ENCODE data around the gene TMEM269.
A peak's percentile ranks its signal among the peaks of the same experiment; 100 is the strongest.

Gene TMEM269

DNA sequence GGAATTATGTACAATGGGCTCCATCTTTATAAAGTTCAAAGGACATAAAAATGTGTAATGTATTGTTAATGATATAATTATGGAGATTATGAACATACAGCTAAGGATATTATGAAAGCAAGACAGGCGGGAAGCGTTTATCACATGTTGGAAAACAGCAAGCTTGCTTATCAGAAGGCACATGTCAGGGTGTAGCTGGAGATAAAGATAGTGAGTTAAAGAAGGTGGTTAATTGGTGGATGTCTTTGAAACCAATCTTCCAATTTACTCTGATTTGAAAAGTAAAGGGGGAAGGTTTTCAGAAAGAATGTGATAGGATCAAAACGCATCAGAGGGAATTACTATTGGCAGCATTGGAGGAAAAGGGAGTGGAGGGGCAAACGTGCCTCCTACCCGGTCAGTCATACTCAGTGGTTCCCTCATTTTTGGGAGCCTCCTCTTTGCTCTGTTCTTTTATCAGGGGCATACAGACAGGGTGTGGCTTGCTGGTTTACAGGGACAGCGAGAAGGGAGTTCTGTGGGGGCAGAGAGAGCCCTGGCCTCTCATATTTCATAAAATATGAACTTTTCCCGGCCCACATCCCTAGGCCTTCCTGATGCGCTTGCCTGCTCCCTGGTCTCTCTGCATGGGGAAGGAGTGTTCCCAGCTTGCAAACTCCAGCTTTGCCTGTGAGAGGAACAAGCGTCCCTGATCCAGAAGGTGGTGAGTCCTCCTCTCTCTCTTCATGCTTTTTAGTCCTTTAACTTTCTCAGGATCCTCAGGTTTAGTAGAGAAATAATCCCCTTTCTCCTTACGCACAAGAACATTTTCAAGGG, 40.5 kb downstream of the TMEM269 start:
- no peak for DNase-seq

DNA sequence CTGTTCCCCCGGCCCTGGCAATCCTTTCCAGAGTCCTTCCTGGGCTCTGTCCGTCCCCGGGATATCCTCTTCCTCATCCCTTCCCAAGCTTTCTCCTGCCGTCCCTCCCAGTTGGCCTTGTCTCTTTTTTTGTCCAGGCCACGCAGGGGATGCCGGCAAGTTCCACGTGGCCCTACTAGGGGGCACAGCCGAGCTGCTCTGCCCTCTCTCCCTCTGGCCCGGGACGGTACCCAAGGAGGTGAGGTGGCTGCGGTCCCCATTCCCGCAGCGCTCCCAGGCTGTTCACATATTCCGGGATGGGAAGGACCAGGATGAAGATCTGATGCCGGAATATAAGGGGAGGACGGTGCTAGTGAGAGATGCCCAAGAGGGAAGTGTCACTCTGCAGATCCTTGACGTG, 45.8 kb downstream of the TMEM269 start:
- no peak for DNase-seq

DNA sequence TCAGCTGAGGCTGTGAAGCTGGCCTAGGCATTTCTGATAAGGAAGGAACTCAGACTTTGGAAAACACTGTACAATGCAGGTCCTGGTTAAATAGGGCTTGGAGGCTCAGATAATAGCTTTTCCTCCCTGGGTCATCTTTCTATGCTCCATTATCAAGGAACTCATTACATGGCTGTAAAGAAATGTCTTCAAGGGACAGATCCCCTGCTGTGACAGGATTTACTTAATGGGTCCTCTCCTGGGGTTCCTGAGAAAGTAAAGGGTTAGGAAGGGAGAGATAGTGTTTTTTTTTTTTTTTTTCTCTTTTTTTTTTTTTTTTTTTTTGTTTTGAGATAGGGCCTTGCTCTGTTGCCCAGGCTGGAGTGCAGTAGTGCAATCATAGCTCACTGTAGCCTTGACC, 46.5 kb downstream of the TMEM269 start:
- no peak for DNase-seq

DNA sequence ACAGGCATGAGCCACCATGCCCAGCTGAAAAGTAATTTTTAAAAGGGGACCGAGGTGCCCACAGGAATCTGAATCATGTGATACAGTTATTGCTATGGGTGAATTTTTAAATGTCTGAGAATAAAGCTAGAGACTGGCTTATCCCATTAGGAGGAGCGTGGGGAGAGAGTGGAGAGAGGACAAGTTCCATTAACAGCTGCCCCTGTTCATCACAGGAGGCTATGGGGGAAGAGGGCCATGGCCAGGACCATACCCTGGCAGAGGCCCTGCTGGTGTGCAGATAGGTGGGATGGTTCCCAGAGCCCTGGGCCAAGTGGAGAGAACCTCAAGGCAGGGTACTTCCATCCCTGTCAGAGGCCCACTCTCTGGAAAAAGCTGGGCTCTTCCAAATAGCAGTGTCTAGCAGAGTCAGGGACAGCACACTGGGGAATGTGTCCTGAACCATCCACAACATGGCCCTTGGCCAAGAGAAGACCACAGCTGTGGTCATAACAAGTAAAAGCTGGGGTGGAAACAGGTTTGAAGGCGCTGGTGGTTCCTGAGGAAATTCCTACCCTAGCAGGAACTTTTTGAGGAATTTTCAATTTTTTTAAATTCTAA, 48.0 kb downstream of the TMEM269 start:
- no peak for DNase-seq

DNA sequence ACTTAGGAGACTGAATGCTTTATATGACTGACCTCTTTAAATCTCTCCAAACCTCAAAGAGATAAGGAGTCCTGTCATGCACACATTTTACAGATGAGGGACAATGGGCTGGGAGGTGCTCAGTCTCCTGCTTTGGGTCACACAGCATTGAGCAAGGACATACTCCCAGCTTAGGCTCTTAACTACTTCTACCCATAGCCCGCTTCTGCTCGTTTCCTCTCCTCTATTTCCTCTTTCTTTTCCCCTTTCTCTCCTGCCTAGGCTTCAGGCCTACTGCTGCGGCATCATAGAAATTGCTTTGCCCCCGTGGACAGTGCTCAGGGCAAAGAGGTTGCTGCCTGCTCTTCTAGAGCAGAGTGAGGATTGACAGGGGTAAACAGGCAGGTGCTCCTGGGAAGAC, 49.2 kb downstream of the TMEM269 start:
- no peak for DNase-seq

DNA sequence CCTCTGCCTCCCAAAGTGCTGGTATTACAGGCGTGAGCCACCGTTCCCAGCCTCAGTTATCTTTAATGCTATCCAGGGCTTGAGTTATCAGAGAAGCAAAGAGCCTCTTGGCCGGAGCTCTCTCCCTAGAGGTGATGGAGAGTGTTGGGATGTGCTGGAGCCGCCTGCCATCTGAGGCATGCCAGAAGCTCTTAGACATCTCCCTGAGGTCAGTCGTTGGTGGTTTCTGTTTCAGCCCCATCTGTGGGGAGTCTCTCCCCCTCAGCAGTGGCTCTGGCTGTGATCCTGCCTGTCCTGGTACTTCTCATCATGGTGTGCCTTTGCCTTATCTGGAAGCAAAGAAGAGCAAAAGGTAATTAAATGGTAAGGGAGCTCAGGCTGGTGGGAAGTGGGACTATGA, 50.0 kb downstream of the TMEM269 start:
- no peak for DNase-seq

DNA sequence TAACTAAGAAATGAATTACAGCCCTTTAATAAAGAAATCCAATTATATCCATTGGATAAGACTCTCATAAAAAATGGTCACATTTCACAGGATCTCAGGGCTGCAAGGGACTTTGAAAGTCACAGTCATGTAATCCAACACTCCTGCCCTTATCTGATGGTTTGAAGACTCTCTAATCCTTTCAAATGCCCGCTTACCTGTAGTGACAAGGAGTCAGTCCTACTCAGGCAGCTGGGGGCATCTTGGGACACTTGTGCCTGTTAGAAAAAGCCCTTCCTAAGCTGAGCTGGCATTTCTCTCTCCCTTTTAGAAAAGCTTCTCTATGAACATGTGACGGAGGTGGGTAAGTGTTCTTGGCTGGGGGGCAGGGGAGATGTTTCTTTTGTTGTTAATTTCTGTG, 50.6 kb downstream of the TMEM269 start:
- no peak for DNase-seq

DNA sequence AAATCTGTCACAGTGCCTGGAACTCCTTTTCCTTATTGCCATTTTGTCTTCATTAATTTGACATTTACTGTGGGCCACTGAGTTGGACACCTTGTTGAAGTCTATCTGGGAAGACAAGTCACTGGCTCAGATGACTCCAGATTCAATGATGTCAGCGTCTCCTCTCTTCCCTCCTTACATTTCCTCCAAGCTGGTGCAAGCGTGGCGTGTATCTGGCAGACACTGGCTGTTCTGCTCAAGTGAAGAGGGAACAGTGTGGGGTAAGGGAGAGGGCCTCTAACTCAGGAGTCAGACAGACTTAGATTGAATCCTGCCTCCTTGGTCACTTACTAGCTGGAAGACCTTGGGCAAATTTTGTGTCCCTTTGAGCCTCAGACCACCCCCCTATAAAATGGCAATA, 52.9 kb downstream of the TMEM269 start:
- DNase-seq = no peak

DNA sequence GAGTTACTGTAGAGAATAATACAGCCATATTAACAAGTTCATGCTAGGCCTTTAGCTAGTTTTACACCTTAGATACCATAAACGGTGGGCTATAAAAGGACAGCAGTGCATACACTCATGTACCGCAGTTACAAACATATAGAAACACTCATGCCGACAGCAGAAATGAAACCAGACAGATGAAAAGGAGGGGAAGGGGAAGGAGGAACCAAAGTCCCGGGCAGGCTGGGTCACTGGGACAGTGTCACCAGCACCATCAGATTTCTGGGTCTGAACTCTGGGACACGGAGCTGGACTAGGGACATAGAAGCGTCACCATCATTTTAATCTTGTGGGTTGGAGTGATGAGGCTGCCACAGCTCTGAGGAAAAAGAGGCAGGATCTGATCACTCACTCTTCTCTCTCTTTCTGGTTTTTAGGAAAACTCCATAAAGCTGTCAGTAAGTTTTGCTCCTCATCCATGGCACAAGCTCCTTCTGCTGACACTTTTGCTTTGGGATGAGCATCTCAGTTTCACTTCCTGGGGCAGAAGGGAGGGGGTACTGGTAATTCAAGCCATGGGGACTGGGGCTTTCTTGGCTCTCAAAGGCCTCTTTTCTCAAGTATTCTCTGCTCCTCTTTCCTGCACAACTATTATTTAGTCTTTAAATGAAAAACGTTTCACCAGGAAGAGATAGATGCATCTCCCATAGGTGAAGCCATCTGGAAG, 53.8 kb downstream of the TMEM269 start:
- no peak for DNase-seq

DNA sequence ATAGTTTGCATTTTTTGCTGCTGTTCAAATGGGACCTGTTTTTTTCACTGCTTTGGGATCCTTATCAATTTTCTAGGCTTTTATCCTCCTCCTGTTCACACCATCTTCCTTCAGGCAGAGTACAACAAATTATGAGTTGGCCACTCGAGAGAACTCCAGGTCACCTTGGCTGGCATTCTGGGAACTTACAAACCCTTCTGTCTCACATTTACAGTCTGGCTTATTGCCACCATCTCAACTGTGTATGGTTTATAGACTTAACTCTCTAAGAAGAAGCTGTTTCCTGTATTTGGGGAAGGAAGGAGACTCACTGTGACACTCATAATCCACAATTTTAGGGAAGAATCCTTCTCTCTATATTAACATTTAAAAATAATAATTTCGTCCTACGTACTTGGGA, 56.2 kb downstream of the TMEM269 start:
- DNase-seq = no peak

DNA sequence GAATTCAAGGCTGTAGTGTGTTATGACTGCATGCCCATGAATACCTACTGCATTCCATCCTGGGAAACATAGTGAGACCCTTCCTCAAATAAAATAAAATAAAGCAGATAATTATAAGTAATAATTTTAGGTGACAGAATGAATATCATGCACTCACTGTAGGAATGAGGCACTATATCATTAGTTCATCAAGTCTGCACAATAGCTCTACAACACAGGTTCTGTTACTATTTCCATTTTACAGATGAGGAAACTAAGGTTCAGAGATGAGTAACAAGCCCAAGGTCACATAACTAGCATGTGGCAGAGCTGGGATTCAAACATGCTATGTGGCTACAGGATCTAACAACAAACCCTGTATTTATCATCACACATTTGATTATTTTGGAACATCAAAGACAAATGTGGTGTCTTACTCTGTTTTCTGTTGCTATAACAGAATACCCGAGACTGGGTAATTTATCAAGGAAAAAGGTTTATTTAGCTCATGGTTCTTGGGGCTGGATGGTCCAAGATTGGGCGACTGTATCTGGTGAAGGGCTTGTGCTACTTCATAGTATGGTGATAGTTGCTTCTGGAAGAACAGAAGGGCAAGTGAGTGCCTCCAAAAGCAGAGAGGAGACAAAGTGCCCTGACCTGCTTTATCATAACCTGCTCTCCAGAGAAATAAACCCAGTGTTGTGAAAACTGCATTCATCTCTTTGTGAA, 56.8 kb downstream of the TMEM269 start:
- DNase-seq = no peak

DNA sequence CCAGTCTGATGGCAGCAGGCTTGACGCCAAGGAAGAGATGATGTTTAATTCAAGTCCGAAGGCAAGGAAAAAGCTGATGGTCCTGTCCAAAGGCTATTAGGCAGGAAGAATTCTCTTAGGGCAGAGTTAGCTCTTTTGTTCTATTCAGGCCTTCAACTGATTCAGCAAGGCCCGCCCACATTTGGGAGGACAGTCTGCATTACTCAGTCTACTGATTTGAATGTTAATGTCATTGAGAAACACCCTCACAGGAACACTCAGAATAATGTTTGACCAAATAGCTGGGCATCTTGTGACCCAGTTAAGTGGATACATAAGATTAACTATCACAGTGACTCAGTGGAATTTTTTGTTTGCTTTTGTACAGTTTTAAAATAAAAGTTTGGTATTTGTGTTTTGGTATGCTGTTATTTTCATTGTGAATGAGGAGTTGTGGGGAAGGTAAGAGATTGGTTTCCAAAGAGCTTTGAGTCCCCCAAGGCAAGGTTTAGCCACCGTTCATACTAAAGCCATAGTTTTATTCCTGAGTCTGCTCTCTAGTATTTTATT, 59.9 kb downstream of the TMEM269 start:
- DNase-seq = no peak

DNA sequence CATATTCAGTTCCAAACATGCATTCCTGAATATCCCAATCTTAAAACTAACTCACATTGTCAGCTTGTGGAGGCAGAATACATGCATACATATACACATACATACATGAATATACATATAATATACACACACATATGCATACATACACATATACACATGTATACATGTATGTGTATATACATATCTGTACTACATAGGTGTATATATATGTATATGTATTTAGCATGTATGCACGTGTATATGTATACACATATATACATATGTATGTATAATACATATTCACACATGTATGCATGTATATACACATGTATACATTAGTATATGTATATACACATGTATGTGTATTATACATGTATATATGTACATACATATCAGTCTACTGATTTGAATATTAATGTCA, 60.4 kb downstream of the TMEM269 start:
- DNase-seq = no peak

DNA sequence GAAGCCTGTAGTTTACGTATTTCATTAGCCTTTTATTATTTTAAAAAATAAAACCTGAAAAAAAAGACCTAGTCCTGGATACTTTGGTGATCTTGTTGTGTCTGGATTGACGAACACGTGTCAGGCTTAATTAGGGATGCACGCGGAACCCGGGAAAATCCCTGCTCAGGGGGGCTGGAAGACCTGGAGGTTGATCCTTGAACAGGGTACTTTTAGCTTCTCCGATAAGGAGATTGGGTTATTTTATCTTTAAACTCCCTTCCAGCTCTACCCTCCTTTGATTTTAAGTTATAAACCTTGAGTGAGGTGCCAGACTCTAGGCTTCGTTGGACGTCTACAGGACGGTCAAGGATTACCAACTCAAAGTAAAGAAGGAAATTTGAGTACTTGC, 61.1 kb downstream of the TMEM269 start:
- DNase-seq = no peak

DNA sequence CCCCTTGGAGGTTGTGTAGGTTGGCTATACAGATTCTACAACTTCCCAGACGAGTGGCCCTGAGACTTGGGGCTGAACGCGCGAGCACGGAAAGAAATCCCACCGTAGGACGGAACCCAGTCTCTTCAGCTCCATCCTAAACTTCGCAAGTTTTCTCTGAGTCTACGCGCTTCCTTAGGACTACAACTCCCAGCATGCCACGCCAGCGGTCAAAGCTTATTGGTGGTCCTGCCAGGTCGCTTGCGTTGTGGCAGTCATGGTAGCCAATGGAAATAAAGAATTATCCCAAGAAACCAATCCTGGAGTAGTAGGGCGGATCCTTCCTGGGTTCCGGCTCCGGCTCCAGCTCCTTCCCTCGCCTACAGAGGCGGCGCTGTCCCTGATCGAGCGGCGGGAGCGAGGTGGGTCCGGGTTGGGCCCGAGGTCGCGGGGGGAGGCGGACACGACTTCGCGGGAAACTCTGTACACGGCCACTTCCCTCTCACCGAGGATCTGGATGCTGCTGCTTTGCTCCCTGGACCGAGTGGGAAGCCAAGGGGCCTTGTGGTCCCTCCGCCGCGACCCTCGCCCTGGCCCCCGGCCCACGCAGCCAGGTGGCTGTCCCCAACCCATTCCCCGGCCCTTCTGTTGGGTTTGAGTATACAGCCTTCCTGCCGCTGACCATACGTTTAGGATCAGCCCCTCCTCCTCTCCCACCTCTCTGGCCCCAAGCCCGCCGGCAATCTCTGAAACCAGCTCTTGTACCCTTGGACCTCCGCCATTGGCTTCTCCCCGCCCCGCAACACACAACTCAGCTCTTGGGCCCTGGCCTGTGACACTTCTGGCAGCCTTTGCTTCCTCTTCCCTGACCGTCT, 61.7 kb downstream of the TMEM269 start, which contains the start of gene ZNF691:
ZNF691 (plus strand) TSS at position 357 of the 854 bp plus-strand sequence. CDS start 3,046 bp downstream, outside the sequence.
- DNase-seq = peak; percentile 94

DNA sequence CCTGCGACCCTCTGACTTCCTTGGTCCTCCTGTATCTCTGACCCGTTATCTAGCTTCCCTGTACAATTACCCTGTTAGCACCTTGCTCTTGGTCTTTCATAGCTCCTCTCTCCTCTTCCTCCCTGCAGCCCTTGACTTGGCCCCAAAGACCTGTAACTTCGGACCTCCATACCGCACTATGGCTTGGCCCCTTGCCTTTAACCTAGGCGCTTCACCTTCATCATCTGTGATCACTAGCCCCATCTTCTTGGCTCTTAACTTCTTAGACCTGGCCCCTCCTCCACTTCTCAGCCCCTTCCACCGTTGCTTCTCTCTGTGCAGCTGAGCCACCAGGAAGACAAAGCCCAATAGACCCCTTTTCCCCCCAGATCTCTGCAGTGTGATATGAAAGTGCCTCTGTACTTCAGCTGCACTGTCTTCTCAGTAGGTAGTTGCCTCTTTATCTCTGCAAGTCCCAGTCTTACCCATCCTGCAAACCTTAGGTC, 62.4 kb downstream of the TMEM269 start:
- no peak for DNase-seq

DNA sequence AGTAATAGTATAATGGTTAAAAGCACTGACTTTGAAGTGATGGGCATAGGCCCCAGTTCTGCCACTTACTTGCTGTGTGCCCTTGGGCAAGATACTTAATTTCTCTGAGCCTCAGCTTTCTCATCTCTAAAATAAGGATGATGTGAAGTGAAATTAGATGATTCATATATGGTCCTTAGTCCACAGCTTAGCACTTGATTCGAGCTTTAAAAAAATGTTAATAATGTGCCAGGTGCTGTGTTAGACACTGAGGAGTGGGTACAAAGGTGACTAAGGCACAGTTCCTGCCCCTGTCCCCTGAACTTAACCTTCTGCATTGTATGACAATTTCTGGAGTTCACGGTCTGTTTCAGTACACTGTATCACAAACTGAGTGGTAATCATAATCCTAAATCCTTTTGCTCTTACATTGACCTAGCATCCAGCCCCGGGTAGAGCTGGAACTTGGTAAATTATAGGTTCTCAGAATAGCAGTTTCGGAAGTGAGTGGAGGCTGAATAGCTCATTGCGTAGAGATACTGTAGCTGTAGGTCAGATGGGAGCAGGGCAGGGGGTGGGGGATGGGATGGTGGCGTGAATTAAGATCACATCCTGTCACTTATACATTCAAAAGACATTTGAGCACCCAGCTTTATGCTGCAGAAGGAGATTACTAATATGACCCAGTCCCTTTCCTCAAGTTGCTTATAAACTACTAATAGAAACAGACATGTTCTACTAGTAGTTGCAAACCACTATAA, 63.1 kb downstream of the TMEM269 start:
- no peak for DNase-seq

DNA sequence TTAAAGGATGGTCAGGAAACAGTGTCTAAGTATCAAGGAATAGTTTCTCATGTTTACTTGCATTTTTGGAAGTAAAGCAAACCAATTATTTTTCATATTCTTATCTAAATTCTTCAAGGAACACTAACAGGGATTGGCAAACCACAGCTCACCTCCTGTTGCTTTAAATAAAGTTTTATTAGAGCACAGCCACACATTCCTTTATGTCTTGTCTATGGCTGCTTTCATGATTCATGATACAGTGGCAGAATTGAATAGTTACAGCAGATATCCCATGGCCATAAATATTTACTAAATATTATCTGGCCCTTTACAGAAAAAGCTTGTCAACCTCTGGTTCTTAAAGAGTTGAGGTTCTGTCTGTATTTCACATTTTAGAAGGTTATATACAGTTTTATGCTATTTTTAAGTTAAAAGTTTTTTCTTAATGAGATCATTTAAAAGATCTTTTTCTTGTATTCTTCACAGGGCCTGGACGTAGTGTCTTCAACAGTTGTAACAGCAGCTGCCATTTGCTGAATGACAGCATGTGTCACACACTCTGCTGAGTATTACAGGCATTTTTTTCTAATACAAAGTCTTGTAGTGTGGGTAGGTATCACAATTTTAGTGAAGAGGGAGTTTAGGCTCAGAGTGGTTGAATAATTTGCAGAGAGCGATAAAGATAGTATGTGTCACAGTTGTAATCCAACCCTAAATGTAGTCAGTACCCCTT, 64.2 kb downstream of the TMEM269 start:
- DNase-seq = no peak

DNA sequence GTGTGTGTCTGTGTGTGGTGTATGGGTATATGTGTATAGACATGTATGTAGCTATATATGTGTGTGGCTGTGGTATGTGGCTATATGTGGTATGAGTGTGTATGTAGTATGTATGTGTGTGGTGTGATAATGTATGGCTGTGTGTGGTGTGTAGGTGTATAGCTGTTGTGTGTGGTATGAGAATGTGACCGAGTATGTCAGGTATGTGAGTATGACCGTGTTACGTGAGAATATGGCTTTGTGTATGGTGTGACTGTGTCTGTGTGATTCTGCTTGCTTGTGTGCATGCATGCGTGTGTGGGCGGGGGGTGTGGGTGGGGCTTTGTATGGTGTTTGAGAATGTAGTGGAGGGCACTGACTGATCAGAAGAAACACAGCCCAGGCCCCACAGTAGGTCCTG, 65.2 kb downstream of the TMEM269 start:
- no peak for DNase-seq
